H4 (cell line): ENCODE measurements around the gene STEEP1. TPM values are rescaled to one million over a fixed set of nuclear protein-coding genes. Genes with fewer than 3 reads are reported as not detected.

Experiments
- DNase-seq: peaks from one replicate; pipeline ENCODE4 v3.0.0-alpha.2; 2015; ENCODE audit warnings: low spot score
- total RNA-seq: library from RNA; depleted of rRNA; stranded (reverse); fragments of >200 nt; shearing (Covaris generic); gene quantifications from 2 replicates; pipeline ENCODE4 v1.2.3, GENCODE V29; 2014; rRNA removed

The STEEP1 gene
- total RNA-seq: 49.7 and 62.8 TPM in 2 replicates

DNA sequence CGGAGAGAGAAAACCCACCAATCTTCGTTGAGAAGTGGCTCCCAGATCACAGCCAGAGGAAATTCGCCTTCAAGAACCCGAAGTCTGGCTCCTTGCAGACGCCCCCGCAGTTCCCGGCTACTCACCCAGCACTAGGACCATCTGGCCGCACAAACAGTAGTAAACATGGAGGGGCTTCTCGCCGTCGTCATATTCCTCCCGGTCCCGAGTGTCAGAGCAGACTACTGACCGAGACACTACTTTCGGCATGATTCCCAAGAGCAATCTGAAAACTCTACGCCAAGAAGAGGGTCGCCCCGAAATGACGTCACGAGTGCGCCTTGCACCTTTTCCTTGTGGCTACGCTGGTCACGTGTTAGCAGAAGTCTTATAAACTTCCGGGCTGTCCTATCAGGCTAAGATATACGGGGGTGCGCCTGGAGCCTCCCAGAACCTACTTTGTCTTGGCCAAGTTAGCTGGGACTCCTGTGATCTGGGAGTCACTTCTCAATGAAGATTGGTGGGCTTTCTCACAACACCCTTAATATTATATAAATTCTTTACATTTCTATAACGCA is at the start of gene STEEP1:
TSS of gene STEEP1 (minus strand) at position 303 of the 557 bp plus-strand sequence. CDS start at position 249, 54 bp downstream.
- peak; percentile 96 for DNase-seq

DNA sequence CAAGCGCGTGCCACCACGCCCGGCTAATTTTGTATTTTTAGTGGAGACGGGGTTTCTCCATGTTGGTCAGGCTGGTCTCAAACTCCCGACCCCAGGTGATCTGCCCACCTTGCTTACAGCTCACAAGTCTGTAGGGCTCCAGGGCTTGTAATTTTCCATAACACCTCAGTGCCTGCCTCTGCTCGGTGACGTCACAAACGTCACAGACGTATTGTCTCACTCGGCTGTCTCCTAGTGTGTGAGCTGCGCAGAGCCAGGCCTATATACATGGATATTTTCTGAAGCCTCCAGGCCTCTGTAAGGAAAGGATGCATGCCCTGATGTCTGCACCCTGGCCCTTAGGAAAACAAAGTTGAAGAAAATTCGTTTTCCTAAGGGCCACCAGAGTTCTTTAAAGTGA is 49.6 kb upstream of the STEEP1 start:
- DNase-seq: no peak

DNA sequence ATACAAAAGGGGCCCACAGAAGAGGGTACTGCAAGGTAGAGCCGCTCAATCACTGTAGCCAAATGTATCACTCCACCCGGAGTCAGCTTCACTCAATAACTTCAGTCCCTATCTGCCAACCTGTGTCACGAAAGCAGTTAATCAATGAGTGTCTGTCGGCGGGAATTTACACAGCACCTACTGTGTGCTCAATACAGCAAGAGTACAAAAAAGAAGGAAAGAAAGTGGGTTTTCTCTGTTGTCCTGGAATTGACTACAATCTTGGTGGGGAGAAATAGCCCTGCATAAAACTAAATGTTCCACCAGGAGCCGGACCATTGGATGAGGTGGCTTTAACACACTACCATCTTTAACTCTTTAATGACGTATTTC is 41.8 kb upstream of the STEEP1 start:
- DNase-seq: no peak

DNA sequence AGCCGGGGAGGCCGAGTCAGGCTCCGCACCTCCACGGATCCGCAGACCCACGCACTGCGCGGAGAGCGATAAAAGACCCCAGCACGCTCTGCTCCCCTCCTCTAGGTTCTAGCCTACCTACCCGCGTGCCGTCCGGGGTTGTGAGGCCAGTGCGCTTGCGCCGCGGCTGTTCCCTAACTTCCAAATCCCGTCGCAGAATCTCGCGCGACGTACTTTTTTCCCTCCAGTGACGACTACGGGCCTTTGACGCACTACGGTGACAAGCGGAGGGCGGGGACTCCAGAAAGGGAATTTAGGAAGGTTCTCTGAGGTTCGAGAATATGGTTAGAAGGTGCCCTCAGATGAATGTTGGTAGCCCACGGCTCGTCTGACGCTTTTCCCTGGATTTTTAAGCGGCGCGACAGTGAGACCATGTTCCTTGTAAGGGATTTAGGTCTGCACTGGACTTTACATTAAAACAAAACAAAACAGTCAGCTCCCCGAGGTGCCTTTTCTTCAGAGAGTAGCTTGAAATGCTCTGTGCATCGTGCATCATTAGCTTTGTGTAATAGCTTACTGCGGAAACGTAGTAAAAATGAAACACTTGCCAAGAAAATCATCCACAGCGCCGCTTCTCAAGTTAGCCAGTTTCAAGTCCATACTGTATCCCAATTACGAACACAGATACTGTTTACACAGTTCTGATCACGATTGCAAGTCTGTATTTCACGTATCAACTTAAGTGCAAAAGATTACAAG is 41.2 kb upstream of the STEEP1 start, which contains the start of gene NKRF:
TSS of gene NKRF (minus strand) at position 145 of the 738 bp plus-strand sequence.
- DNase-seq: peak; percentile 87

DNA sequence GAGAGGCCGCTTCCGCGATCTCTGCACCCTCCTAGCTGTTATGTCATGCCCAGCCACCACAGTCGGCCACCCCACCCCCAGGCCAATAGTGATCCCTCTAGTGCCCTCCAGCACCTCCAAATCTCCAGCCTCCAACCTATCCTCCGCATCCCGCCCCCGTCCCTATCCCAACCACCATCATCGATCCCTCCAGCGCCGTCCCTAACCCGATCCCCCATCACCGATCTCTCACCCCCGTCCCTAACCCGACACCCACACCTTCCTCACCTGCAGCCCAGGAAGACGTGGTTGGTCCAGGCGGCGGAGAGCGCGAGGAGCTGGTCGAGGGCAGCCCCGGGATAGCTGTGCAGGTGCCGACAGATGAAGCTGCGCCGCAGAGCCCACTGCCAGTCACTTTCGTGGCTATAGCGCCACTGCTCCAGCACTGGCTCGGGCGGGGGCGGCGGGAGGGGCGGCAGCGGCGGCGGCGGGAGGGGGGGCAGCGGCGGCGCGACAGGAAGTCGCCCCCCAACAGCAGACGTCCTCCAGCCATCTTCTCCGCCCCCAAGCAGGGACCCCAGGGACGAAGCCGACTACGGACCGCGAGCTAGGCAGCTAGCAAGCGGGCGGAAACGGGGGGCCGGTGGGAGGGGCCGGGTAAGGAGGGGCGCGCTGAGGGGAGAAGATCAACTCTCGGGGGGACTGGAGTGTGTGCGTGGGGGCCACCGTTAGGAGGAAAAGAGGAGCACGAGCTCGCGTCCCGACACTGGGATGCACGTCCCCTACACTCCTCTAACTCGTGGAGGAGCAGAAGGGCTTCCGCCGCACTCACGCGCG is 40.5 kb upstream of the STEEP1 start:
- DNase-seq: no peak

GRCh38 chrX:119604766-119605463 is 39.7 kb upstream of the STEEP1 start:
- DNase-seq: no peak

GRCh38 chrX:119602701-119603255 is 37.6 kb upstream of the STEEP1 start:
- DNase-seq: no peak

DNA sequence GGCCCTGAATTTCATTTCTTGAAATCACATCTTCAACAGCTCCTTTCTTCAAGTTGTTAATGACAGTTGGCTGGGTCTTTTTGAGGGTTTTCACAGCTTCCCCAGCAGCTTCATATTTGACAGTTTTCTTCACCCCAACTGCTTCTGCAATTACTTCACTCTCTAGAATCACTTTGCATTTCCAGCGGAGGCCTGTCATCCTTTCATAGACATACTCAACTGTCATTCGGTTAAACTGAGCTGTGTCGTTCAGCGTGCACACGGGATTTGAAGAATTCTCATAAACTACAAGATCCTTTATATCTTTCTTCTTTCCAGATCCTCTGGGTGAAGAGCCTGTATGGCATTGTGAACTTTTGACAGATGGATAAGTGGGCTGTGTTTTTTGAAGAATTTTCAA is 24.6 kb upstream of the STEEP1 start:
- DNase-seq: no peak

DNA sequence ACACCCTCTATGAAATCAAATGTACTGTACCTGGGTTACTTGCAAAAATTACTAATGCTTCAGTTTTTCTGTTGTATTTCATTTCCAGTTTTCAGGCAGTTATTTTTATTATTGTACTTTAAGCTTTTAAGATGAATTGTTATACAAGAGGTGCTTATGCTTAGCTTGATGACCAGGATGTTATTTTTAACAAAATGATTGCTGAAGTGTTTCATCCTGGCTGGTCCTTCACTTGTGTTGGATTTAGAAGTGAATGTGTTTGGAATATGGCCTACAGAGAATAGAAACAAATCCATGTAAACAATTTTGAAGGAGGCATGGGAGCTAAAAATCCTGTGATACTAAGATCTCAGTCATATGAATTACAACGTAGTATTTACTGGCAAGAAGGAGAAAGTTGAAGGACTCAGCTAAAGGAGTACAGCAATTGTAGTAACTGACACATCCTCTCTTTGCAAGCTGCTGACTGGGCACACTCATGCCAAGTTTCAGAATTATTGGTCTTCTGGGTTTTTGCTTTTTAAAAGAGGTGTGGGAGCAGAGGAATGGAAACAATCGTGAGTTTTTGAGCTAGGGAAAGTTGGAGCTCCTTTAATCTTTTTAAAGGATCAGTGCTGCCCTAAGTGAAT is 18.3 kb upstream of the STEEP1 start:
- DNase-seq: no peak

- no peak for DNase-seq
These were observed 14.2 kb upstream of the STEEP1 start for GRCh38 chrX:119579414-119579813.

GRCh38 chrX:119574394-119575266 is 9.4 kb upstream of the STEEP1 start, which contains the start of gene UBE2A:
Gene UBE2A, plus strand, starts transcription at chrX:119574563. Its CDS starts 149 bp downstream, at chrX:119574712.
- peak; percentile 85 for DNase-seq

GRCh38 chrX:119573840-119574393 is 8.7 kb upstream of the STEEP1 start:
- no peak for DNase-seq

DNA sequence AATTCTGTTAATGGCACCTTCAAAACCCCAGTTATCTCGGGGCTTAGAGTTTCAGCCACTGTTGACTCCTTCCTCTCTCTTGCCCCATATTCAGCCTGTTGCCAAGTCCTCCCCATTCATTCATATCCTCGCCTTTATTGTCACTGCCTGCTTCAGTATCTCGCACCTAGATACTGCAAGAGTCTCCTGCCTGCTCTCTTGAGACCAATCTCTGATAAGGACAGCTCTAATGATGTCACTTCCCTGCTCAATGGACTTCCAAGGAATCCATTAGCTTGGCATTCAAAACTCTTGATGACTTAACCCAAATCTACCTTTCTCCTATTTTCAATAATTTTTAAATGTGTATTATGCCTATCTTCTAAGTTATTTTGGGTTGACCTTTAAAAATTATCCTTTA is 8.0 kb upstream of the STEEP1 start:
- no peak for DNase-seq

- DNase-seq: no peak
These were observed 5.2 kb upstream of the STEEP1 start for GRCh38 chrX:119570351-119570835.

GRCh38 chrX:119552508-119552907 is 12.7 kb downstream of the STEEP1 start:
- no peak for DNase-seq

GRCh38 chrX:119549327-119550016 is 15.7 kb downstream of the STEEP1 start:
- DNase-seq: no peak

DNA sequence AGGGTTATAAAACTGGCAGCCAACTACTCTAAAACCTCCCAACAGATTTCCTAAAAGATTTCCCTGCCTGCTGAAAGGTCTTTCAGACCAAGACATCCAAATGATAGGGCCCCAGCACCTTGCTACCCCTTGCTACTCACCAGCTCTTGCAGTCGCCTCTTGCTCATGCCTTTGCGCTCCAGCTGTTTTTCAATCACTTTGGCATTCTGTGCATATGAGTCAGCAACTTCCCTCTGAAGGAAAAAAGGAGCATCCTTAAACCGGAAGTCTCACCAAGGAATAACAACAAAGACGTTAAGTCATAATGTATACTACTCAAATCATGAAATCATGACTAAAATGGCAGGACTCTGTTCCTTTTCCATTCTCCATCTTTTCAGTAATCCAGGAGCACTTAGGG is 24.0 kb downstream of the STEEP1 start:
- DNase-seq: peak; percentile 55

GRCh38 chrX:119539872-119540271 is 25.3 kb downstream of the STEEP1 start:
- DNase-seq: no peak

- no peak for DNase-seq
These were observed 27.7 kb downstream of the STEEP1 start for GRCh38 chrX:119537487-119537886.
